MM.1S (cell line): ENCODE results near the gene TTLL5.

Experiments
- EZH2 ChIP-seq: fragments of 300-600 bp; sonication (generic); optimal IDR thresholded peaks from 2 replicates; pipeline ENCODE3; 2017; ENCODE audit warnings: low read depth, mild to moderate bottlenecking, antibody characterized with exemption, low read length, mixed read lengths
- EZH2phosphoT487 ChIP-seq: fragments of 300-600 bp; sonication (generic); IDR thresholded peaks from 2 replicates; pipeline ENCODE4 v1.6.1; 2018; ENCODE audit warnings: antibody characterized with exemption, low read length
- TF ChIP-seq, protein P1 (sequence below): fragments of 300-600 bp; sonication (generic); IDR thresholded peaks from 2 replicates; pipeline ENCODE4 v1.5.1; 2016; ENCODE audit warnings: antibody characterized with exemption, low read length, mixed read lengths

DNA sequence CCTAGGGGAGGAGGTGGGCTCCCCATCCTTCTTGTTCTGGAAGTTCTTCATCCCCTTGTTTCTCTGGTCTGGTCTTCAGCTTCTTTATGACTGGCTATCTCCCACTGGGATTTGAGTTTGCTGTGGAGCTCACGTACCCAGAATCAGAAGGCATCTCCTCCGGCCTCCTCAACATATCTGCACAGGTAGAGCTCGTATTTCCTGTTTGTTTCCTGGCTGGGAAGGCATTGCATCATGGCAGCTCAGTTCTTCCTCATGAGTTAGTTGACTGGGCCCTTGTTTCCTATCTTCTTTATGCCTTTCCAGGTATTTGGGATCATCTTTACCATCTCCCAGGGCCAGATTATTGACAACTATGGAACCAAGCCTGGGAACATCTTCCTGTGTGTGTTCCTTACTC is 20.2 kb upstream of the TTLL5 start:
- TF ChIP-seq, protein P1, sequence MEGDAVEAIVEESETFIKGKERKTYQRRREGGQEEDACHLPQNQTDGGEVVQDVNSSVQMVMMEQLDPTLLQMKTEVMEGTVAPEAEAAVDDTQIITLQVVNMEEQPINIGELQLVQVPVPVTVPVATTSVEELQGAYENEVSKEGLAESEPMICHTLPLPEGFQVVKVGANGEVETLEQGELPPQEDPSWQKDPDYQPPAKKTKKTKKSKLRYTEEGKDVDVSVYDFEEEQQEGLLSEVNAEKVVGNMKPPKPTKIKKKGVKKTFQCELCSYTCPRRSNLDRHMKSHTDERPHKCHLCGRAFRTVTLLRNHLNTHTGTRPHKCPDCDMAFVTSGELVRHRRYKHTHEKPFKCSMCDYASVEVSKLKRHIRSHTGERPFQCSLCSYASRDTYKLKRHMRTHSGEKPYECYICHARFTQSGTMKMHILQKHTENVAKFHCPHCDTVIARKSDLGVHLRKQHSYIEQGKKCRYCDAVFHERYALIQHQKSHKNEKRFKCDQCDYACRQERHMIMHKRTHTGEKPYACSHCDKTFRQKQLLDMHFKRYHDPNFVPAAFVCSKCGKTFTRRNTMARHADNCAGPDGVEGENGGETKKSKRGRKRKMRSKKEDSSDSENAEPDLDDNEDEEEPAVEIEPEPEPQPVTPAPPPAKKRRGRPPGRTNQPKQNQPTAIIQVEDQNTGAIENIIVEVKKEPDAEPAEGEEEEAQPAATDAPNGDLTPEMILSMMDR = no peak
- TF ChIP-seq EZH2 (no peak), EZH2phosphoT487 (no peak)
